Stimulated activated CD4-positive, alpha-beta T cell treated with anti-CD3 and anti-CD28 coated beads, Interleukin-1b, Interleukin-23, amount 100 ng/mL, for 1 hour (primary cell): ENCODE results near the gene MYH7B.

ENCODE experiments used
- DNase-seq, 2 donors: peaks; one replicate each; pipeline ENCODE4 v3.0.0-alpha.2; 2020; ENCODE audit warnings: low read depth in 2 of 2

Gene MYH7B

DNA sequence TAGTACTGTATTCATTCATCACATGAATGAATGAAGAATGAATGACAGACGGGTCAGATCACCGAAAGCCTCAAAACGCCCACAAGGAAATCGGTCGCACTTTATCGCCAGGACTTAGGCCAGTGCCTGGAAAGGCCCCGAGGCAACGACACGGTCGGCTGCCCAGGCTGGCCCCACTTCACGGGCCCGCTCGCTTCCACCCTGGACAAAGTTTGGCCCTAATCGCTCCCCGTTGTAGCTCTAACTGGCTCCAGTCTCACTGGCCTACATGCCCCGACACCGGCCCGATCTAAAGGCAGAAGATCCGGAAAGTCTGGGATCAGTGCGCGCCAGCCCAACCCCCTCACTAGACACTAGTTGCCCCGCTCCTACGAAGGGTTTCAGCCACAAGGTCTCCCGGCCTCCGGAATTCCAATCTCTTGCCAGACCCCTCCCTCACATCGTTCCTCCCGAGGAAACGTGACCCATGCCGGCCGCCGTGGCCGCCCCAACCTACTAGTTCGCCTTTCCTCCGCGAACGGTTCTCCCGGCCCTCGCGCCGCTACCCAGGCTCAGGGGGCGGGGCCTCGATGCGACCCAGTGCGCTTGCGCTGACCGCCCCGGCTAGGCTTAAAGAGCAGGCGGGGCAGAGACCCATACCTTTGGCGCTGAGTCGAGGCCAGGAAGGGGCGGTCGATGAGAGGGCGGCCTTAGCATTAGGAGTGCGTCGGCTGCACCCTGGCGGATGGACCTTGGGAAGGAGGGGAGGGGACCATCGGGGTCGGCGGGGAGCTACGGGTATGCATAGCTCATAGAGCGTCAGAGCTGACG lies at the start of gene MYH7B, which contains the start of gene GSS:
TSS of gene MYH7B (plus strand) at position 638 of the 810 bp plus-strand sequence. CDS start 22,138 bp downstream, outside the sequence.
TSS of gene GSS (minus strand) at position 576 of the 810 bp plus-strand sequence. CDS start 3,954 bp downstream, outside the sequence.
- DNase-seq = peak; percentile 93 to 99

DNA sequence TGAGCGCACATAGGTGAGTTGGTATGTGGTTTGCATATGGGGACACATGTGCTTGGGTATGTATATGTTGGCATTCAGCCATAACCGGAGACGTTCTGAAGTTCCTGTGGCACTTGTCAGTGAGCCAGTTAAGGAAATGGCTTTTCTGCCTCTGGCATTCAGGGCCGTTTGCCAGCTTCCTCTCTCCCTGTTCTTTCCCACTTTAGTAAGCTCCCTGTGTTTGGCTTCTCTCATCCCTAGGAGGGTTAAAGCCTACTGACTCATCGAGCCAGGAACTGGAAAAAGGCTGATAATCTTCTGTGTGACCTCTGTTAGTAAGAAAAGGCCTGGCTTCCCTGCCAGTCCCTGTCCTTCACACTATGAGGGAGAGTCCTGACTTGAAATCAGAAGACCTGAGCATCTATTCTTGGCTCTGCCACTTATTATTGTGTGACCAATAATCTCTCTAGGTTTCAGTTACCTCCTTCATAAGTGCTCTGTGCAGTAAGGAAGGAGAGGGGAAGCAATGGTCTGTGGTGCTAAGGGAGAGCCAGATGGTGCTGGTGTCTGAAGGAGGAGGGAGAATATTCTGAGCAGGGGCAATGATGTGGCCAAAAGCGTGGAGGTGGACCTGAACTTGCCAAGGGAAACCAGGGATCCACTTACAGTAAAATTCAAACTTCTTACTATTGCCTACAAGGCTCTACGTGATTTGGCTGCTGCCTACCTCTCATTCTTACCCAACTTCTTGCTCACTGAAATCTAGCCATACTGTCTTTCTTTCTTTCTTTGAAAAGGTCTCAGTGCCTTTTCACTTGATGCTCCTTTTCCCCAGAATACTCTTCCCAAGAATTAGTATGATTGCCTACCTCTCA lies 47.8 kb upstream of the MYH7B start:
- no peak for DNase-seq

DNA sequence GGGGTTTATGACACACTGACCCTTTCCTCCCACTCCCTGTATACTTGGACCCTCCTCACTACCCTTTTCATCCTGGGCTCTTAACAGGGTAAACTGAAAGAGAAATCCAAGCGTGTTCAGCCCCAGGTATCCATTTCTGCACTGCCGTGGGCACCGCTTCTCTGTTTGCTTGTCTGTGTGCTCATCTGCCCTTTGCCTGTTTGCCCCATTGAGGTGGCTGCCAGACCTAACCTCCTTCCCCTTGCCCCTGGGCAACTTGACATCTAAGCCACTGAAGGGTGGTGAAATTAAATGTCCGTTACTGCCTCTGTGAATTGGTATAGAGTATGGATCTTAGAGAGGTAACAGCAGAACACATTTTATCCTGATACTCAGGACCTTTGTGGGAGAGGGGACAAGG lies 40.5 kb upstream of the MYH7B start:
- no peak for DNase-seq

DNA sequence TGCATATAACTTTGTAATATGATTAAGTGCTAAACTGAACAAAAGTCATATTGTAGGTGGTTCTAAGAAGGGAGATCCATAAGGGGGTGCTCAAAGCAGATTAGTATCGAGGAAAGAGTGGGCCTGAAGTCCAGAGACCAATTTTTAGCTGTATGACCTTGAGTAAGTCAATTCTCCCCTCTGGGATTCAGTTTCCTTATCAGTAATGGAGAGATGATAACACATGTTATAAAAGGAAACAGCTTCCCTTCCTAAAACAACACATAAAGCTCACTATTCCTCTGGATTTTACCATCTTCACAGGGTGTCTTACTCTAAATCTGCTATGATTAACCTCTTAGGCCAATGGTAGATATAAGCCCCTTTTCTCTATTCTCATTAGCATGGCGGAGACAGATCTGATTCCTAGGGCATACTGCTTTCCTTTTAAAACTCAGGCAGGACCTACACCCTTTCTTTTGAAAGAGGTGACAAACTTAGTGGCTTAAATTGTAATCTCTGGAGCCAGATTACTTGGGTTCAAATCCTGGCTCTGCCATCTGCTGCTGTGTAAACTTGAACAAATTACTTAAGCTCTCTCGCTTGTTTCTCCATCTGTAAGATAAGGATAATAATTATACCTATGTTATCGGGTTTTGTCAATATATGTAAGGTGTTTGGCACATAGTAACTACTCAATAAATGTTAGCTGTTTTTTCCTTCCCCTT lies 39.8 kb upstream of the MYH7B start:
- DNase-seq = no peak

DNA sequence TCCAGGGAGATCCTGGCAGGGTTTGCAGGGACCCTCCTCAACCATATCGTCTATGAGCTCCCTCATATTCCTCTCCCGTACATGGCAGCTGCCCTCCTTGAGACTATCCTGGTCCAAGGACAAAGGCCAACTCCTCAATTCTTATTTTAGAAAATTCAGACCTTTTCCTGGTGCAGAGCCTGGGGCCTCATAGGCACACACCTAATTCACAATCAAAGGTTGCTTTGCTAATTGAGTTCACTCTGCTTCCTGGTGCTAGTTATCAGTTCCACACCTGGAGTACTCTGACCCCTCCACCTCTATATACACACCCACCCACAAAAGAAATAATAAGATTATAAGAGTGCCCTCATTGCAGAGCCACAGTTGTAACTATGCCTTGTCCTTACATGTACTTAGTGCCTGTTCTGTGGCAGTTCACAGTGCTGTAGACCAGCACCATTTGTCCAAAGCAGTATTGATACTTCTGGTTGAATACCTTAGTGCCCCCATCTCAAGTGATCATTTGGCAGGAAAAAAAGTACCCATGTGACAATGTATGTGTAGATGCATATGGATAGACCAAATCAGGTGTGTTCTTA lies 38.8 kb upstream of the MYH7B start:
- DNase-seq = no peak

DNA sequence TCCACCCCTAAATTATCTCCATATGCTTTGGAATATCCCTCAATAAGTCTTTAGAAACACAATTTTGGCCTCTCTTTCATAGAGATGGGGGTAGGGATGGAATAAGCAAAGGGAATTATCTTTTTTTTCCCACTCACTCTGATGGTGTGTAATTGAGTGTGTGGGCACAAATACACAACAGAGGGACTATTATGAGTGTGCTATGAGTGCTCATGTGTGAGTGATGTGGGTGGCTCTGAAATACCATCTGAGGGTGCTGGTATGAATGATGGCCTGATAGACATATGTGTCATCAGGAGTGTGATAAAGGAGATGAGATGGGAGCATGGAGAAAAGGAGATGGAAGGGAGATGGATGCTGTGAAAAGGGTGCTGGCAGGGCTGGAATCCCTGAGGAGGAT lies 35.6 kb upstream of the MYH7B start:
- no peak for DNase-seq

DNA sequence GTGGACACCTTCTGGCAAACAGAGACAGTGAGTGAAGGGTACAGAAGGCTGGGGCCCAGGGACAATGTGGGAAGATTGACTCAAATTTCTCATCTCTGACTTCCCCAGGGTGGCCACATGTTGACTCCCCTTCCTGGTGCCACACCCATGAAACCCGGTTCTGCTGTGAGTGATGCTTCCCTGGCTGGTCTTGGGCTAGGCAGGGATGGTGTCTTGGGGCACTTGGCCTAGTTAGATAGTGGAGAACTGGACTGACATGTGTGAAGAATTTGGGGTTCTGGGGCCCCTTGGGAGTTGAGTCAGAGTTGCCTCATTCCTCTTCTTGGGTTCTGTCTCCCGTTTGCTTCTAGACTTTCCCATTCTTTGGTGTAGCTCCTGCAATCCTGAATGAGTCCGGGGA lies 34.2 kb upstream of the MYH7B start:
- no peak for DNase-seq

DNA sequence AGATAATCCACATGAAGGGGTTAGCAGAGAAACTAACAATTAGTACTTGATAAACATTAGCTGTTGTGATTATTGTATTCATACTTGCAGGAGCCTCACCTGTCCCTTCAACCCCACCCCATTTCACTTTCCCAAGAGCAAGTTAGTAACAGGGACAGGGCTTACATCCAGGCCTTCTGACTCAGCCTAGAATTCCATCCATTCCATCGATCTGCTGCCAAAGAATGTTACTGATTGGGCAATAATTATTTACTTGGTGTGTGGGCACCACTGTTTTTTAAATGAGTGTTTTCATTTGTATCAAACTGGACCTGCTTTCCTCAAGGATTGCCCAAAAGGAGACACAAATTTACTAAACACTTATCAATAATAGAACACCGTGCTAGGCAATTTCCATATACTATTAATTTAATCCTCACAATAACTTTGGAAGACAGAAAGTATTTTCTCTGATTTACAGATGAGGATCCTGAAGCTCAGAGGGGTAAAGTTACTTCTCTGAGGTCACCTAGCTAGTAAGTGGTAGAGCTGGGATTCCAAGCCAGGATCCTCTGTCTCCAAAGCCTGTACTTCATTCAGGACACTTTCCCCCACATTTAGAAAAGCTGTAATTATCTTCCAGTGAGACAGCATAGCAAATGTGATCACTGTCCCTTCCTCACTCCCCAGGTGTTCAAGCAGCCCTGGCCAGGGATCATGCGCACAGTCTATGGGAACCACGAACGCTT lies 32.9 kb upstream of the MYH7B start:
- no peak for DNase-seq

DNA sequence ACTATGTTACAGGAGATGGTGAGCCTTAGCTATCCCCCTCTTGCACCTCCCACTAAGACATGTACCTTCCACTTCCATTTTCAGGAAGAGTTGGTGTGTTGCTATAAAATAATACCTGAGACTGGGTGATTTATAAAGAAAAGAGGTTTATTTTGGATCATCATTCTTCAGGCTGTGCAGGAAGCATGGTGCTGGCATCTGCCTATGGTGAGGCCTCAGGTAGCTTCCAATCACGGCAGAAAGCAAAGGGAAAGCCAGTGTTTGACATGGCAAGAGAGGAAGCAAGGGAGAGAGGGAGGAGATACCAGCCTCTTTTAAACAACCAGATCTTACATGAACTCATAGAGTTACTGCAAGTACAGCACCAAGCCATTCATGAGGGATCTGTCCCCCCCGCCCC lies 32.3 kb upstream of the MYH7B start:
- no peak for DNase-seq

DNA sequence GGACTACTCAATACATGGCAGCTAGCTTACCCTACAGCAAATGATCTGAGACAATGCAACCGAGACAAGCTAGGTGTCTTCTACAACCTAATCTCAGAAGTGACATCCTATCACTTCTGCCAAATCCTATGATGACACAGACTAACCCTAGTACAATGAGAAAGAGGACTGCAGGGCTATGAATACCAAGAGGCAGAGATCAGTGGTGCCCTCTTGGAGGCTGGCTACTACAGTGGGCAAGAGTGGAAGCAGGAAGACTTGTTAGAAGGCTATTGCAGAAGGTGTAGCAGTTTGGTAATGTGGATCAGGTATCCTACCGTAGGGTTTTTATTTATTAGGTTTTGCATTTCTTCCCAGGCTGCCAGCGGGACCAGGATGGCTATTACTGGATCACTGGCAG lies 30.3 kb upstream of the MYH7B start:
- DNase-seq = no peak

DNA sequence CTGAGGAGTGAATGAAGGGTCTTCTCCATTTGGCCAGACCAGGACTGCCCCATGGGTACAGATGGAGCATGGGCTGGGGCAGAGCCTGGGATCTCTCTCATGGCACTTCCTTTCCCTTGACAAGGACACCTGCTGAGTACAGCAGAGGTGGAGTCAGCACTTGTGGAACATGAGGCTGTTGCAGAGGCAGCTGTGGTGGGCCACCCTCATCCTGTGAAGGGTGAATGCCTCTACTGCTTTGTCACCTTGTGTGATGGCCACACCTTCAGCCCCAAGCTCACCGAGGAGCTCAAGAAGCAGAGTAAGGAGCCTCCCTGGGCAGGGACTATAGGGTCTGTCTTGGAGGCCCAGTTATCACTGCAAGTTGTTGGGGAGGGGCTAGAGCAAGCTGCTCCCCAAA lies 29.7 kb upstream of the MYH7B start:
- no peak for DNase-seq

DNA sequence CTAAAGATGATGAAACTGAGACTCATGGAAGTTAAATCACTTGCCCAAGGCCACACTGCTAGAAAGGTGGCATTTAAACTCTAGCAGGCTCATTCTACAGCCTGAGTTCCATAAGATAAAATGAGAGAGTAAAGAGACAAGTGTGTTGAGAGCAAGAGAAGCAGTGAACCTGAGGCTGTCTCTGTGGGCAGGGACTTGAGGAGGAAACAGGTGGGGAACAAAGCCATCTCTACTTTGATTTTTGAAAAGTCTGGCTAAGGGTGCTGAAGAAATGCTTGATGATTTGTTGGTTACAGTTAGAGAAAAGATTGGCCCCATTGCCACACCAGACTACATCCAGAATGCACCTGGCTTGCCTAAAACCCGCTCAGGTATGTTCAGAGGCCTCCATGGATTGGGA lies 29.1 kb upstream of the MYH7B start:
- DNase-seq = no peak

DNA sequence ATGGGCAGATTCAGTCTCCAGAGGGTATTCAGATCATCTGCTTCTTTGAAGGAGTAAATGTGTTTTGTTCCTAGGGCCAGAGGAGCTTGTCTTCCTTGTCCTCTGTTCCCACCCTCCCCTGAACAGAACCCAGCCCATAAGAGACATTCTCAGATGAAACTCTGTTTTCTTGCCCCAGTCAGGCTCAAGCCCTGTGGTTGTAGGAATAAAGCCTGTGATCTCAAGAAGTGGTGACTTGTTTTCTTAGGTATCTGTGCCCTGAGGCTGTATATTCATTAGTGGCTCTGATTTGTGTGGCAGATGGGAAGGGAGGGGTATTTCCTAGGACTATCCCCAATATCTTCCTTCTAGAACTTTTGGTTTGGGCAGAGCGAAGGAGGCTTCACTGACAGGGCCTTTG lies 27.9 kb upstream of the MYH7B start:
- DNase-seq = no peak

DNA sequence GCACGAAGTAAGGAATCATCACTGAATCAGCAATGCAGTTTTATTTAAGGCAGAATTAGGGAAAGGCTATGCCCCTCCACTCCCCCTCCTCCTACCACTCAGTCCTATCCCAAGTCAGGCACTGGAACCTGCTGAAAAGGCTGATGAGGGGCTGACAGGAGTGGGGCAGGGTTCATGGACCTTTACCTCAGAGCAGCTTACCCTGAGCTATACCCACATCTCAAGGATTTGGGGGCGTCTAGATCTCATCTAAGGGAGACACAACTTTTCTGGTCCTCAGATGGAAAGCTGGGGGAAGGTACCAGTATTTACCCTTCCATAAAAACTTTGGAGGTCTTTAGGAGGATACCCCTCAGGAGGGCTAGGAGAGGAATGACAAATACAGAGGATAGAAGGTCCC lies 27.3 kb upstream of the MYH7B start:
- no peak for DNase-seq

DNA sequence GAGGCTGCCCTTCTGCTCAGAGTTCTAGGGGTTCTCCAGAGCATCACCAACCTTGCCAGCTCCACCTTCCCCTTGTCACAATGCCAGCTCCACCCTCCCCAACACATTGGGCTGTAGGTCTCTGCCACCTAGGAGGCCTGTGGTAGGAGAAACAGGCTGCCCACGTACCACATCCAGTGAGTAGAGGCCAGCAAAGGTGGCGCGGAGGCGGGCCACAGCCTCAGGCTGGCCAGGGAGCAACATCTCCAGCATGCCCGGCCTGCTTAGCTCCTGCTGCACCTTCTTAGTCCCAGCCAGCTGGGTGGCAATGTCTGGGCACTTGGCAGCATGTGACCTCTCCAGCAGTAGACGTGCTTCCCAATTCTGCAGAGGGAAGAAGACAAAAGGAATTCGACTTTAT lies 23.9 kb upstream of the MYH7B start:
- no peak for DNase-seq

DNA sequence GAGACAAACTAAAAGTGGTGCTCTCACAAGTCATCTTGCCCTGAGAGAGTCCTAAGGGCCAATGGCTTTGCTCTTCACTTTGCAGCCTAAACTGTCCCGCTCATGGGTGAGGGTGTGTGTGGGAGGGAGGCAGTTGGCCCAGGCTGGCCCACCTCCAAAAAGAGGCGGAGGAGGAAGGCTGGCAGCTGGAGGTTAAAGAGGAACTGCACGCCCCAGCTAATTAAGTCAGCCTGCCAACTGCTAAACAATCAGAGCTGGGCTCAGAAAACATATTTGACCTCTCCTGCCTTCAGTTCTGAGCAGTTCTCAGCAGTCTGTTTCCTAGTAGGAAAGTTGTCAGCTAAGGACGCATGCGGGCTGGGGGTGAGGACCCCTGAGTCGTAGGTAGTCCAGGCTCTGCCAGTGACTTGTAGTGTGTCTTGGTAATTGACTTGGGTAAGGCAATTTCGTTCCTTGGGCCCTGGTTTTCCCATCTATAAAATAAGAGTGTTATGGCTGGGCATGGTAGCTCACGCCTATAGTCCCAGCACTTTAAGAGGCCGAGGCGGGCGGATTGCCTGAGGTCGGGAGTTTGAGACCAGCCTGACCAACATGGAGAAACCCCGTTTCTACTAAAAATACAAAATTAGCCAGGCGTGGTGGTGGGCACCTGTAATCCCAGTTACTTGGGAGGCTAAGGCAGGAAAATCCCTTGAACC lies 17.1 kb upstream of the MYH7B start:
- DNase-seq = no peak

DNA sequence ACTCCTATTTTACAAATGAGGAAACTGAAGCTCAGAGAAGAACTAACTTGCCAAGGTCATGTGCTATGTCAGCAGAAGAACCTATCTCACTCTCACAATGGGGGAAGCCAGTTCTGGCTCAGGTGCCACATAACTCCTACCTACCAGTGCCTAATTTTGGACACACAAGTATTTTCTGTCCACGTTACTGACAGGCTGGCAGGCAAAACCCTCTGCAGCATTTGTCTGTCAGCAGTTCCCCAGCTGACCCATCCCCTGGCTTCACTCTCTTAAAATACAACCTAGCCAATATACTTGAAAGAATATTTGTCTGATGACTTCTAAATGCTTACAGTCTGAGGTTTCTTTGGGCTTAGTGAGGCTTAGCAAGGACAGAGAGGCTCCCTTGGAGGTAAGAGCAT lies 15.6 kb upstream of the MYH7B start:
- DNase-seq = no peak

DNA sequence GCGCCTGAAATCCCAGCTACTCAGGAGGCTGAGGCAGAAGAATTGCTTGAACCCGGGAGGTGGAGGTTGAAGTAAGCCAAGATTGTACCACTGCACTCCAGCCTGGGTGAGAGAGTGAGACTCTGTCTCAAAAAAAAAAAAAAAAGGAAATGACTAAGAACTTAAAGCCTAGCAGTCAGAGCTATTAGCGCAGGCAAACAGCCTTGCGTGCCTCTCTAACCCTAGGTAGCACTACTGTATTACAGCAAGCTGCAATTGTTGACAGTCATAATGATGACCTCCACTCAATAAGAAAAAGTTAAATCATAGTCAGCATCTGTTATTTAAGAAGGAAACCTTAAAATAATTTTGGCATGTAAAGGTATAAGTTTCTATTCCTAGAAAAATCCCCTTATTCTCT lies 14.4 kb upstream of the MYH7B start:
- DNase-seq = no peak

DNA sequence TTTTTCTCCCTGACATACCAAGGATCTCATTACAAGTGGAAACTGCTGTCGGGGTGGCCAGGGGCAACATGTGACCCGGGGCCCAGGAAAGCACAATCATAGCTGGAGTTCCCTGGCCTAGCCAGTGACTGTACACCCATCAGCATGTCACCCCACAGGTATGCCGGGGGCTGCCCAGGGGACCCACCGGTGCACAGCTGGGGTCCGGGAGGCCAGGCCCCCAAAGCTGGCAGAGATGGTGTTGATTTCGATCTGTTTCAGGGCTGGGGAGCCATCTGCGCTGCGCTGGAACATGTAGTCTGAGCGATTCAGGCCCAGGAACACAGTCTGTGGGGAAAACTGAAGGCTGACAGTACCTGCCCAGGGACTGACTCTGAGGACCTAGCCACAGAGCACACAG lies 13.4 kb upstream of the MYH7B start:
- DNase-seq = no peak

DNA sequence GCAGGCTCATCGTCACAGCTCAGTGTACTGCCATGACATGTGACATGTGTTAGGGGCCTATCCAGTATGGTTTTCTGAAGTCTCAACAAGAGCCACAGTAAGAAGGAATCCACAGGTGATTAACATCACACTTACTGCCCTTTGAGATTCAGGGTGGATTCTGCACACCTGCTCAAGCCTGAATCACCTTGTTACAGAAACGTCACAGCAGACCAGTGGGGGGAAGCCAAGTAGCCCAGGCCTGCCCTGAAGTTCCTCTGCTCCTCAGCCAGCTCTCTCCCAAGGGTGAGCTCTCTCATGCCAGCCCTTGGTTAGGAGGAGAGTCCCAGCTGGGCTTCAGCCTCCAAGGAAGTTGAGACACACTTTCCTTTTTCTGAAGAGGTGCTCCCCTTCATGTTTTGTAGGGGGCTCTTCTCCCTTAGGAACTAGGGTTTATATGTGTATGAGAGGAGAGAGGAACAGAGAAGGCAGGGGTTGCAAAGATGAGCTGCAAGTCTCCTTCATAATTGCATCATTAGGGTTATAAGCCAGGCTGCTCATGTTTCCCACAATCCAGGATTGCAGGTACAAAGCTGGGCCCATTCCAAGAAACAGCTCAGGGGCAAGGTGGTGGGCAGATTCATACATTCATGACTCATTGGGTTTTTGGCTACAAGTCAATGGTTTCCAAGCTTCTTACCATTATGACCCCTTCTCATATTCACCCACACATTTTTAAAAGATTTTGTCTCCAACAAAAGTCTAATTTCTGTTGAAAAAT lies 11.7 kb upstream of the MYH7B start:
- DNase-seq = no peak
